ENCODE measurements around the gene IFT27. TPM values are rescaled to one million over a fixed set of nuclear protein-coding genes. Genes with fewer than 3 reads are reported as not detected.
"Not testable (repeated sequence)": the region's sequence is repeated elsewhere in the genome, so short reads cannot be mapped to it uniquely, and the experiment has no call there.

IFT27 gene
- polyA plus RNA-seq, 1 experiment, result 23.0 TPM

- H3K4me3 ChIP-seq (ENCODE audit: low read depth, low read length), result no peak overlapping the region
- CTCF ChIA-PET, result no interaction called here
- no peaks in the 10 kb centered on the region for H3K36me3 ChIP-seq (ENCODE audit: control insufficient read depth, insufficient read depth, low read length)
- peaks cover 7% of the 10 kb centered on the region for H3K27me3 ChIP-seq (ENCODE audit: control insufficient read depth, insufficient read depth, low read length)
- TF ChIP-seq, protein P1, sequence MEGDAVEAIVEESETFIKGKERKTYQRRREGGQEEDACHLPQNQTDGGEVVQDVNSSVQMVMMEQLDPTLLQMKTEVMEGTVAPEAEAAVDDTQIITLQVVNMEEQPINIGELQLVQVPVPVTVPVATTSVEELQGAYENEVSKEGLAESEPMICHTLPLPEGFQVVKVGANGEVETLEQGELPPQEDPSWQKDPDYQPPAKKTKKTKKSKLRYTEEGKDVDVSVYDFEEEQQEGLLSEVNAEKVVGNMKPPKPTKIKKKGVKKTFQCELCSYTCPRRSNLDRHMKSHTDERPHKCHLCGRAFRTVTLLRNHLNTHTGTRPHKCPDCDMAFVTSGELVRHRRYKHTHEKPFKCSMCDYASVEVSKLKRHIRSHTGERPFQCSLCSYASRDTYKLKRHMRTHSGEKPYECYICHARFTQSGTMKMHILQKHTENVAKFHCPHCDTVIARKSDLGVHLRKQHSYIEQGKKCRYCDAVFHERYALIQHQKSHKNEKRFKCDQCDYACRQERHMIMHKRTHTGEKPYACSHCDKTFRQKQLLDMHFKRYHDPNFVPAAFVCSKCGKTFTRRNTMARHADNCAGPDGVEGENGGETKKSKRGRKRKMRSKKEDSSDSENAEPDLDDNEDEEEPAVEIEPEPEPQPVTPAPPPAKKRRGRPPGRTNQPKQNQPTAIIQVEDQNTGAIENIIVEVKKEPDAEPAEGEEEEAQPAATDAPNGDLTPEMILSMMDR (IDR thresholded peaks at IDR 0.05; ENCODE audit: insufficient read depth, low read depth, low read length), result no peak
- DNase-seq (ENCODE audit: low read depth), result no peak
- POLR2A ChIA-PET, result no interaction called here
Observed at GRCh38 chr22:36734171-36735058, 41.5 kb downstream of the IFT27 start.

- CTCF ChIA-PET, result interaction anchor here (1.9 kb wide), 1 partner anchor 24 kb away, joined by 4 read pairs; no protein-coding TSS in a partner anchor
- Histone ChIP-seq H3K27me3 (ENCODE audit: control insufficient read depth, insufficient read depth, low read length) (peaks cover 8% of the 10 kb centered on the region), H3K4me3 (ENCODE audit: low read depth, low read length) (no peak overlapping the region), H3K36me3 (ENCODE audit: control insufficient read depth, insufficient read depth, low read length) (no peaks in the 10 kb centered on the region)
- POLR2A ChIA-PET, result no interaction called here
- TF ChIP-seq, protein P1 (IDR thresholded peaks at IDR 0.05; ENCODE audit: insufficient read depth, low read depth, low read length), result no peak
- DNase-seq (ENCODE audit: low read depth), result no peak
Observed at GRCh38 chr22:36733271-36733670, 42.6 kb downstream of the IFT27 start.

GRCh38 chr22:36732609-36733008 is 43.3 kb downstream of the IFT27 start:
- DNase-seq (ENCODE audit: low read depth), result no peak
- H3K4me3 ChIP-seq (ENCODE audit: low read depth, low read length), result no peak overlapping the region
- ChIA-PET POLR2A (no interaction called here), CTCF (interaction anchor here (1.9 kb wide), 1 partner anchor 25 kb away, joined by 4 read pairs; no protein-coding TSS in a partner anchor)
- peaks cover 10% of the 10 kb centered on the region for H3K27me3 ChIP-seq (ENCODE audit: control insufficient read depth, insufficient read depth, low read length)
- TF ChIP-seq, protein P1 (IDR thresholded peaks at IDR 0.05; ENCODE audit: insufficient read depth, low read depth, low read length), result no peak
- H3K36me3 ChIP-seq (ENCODE audit: control insufficient read depth, insufficient read depth, low read length), result no peaks in the 10 kb centered on the region

DNA sequence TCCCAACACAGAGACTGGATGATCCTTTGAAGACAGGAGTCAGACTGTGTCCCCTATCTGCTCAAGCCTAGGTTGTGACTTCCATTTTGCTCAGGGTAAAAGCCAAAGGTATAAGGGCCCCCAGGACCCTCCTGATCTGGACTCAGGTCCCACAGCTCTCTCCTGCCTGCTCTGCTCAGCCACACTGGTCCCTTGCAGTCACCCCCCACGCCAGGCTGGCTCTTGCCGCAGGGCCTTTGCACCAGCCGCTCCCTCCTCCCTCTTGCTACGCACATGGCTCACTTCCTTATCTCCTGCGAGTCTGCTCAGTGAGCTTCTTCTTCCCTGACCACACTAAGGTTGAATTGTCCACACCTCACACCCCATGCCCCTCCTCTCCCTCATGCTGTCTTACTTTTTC is 44.0 kb downstream of the IFT27 start:
- Histone ChIP-seq H3K27me3 (ENCODE audit: control insufficient read depth, insufficient read depth, low read length) (peaks cover 10% of the 10 kb centered on the region), H3K36me3 (ENCODE audit: control insufficient read depth, insufficient read depth, low read length) (no peaks in the 10 kb centered on the region), H3K4me3 (ENCODE audit: low read depth, low read length) (no peak overlapping the region)
- POLR2A ChIA-PET, result no interaction called here
- TF ChIP-seq, protein P1 (IDR thresholded peaks at IDR 0.05; ENCODE audit: insufficient read depth, low read depth, low read length), result no peak
- DNase-seq (ENCODE audit: low read depth), result no peak
- CTCF ChIA-PET, result interaction anchor here (1.9 kb wide), 1 partner anchor 25 kb away, joined by 4 read pairs; no protein-coding TSS in a partner anchor

GRCh38 chr22:36731321-36731720 is 44.6 kb downstream of the IFT27 start:
- DNase-seq (ENCODE audit: low read depth); POLR2A ChIA-PET; CTCF ChIA-PET; H3K36me3 ChIP-seq (ENCODE audit: control insufficient read depth, insufficient read depth, low read length); H3K4me3 ChIP-seq (ENCODE audit: low read depth, low read length): not testable (repeated sequence)
- H3K27me3 ChIP-seq (ENCODE audit: control insufficient read depth, insufficient read depth, low read length), result peaks cover 10% of the 10 kb centered on the region
